ENCODE measurements around the gene SYNGAP1. TPM values are rescaled to one million over a fixed set of nuclear protein-coding genes. Genes with fewer than 3 reads are reported as not detected.

The SYNGAP1 gene
- total and polyA plus RNA-seq, 9 of the 15 experiments (the other 6 are each of a cell fraction or from before 2014, with no cell fraction given): 0.01 to 22.8 (median 3.2) TPM

DNA sequence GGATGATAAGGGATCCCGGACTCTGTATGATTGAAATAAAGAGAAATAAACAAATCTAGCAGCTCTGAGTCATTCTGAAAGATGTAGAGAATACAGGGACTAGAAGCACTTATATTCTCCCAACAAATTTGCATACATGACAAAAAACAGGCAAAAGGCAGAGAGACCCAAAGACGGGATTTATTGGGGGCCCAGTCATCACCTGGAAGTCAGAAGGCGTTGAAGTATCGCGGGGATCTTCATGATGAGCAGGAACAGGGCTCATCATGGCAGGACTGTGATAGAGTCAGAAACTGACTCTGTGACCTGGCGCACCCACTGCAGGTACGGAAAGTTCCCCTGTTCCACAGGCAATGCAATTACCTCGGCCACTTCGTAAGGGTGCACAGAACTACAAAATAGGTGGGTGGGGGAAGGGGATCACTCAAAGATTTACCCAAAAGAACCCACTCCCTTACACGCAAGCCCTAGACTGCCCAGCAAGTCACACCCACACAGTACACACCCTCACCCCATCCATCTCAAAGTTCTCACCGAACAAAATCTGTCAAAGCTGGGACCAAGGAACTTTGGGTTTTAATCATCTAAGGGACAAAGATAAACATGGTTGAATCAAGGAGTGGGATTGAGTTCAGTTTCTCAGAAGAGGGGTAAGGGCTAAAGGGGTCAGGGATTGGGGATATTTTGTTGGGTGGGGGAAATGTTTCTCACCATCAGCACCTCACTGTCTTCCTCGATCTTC is 3.3 kb upstream of the SYNGAP1 start (continued):
- TF ChIP-seq PBX2 (CRISPR knock-in tag; IDR thresholded peaks at IDR 0.05; ENCODE audit: low read depth): no peak
- no peak for TF ChIP-seq PBX2 (tag; conservative IDR thresholded peaks at IDR 0.05; ENCODE audit: low read depth)
- TF ChIP-seq SAP30 (IDR thresholded peaks at IDR 0.05; ENCODE audit: borderline replicate concordance, insufficient read depth, low read depth, low read length, poor library complexity, severe bottlenecking): no peak
- no peak for TF ChIP-seq NR2C1 (IDR thresholded peaks at IDR 0.05)
- no peak for TF ChIP-seq NR2C1 (tag; IDR thresholded peaks at IDR 0.05)
- TF ChIP-seq, protein P1, sequence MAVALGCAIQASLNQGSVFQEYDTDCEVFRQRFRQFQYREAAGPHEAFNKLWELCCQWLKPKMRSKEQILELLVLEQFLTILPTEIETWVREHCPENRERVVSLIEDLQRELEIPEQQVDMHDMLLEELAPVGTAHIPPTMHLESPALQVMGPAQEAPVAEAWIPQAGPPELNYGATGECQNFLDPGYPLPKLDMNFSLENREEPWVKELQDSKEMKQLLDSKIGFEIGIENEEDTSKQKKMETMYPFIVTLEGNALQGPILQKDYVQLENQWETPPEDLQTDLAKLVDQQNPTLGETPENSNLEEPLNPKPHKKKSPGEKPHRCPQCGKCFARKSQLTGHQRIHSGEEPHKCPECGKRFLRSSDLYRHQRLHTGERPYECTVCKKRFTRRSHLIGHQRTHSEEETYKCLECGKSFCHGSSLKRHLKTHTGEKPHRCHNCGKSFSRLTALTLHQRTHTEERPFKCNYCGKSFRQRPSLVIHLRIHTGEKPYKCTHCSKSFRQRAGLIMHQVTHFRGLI (CRISPR knock-in tag; IDR thresholded peaks at IDR 0.05): no peak
- no peak for TF ChIP-seq RBM14 (IDR thresholded peaks at IDR 0.05; ENCODE audit: borderline replicate concordance, insufficient read depth, low read depth, low read length)
- TF ChIP-seq SMAD3 (CRISPR knock-in tag; conservative IDR thresholded peaks at IDR 0.05): no peak
- TF ChIP-seq NR4A1 (CRISPR knock-in tag; IDR thresholded peaks at IDR 0.05): no peak
- no peak for TF ChIP-seq NR4A1 (tag; IDR thresholded peaks at IDR 0.05)
- no peak for TF ChIP-seq ZSCAN29 (IDR thresholded peaks at IDR 0.05)
- TF ChIP-seq ZNF316 (IDR thresholded peaks at IDR 0.05): peak; percentile 91
- no peak for TF ChIP-seq ZNF3 (CRISPR knock-in tag; IDR thresholded peaks at IDR 0.05)
- TF ChIP-seq NFE2L1 (tag; IDR thresholded peaks at IDR 0.05; ENCODE audit: borderline replicate concordance, low read depth): no peak
- TF ChIP-seq MAFG (tag; conservative IDR thresholded peaks at IDR 0.05): peak; percentile 61
- TF ChIP-seq ZNF146 (CRISPR knock-in tag; IDR thresholded peaks at IDR 0.05; ENCODE audit: unreplicated experiment): no peak
- TF ChIP-seq CHCHD3 (CRISPR knock-in tag; IDR thresholded peaks at IDR 0.05): no peak
- TF ChIP-seq MLLT1 (IDR thresholded peaks at IDR 0.05): 0 out of 4 replicates have a peak, but pooled peaks of 1 of the 2 experiments have one; percentile 9
- TF ChIP-seq, protein P2, sequence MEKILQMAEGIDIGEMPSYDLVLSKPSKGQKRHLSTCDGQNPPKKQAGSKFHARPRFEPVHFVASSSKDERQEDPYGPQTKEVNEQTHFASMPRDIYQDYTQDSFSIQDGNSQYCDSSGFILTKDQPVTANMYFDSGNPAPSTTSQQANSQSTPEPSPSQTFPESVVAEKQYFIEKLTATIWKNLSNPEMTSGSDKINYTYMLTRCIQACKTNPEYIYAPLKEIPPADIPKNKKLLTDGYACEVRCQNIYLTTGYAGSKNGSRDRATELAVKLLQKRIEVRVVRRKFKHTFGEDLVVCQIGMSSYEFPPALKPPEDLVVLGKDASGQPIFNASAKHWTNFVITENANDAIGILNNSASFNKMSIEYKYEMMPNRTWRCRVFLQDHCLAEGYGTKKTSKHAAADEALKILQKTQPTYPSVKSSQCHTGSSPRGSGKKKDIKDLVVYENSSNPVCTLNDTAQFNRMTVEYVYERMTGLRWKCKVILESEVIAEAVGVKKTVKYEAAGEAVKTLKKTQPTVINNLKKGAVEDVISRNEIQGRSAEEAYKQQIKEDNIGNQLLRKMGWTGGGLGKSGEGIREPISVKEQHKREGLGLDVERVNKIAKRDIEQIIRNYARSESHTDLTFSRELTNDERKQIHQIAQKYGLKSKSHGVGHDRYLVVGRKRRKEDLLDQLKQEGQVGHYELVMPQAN (IDR thresholded peaks at IDR 0.05; ENCODE audit: borderline replicate concordance): no peak
- TF ChIP-seq ZNF79 (CRISPR knock-in tag; IDR thresholded peaks at IDR 0.05; ENCODE audit: low read depth): no peak
- no peak for TF ChIP-seq SMC3 (conservative IDR thresholded peaks at IDR 0.05; ENCODE audit: insufficient read depth, low read depth, low read length)
- TF ChIP-seq FOSL1 (tag; conservative IDR thresholded peaks at IDR 0.05): no peak
